Astrocyte (in vitro differentiated cells and primary cell): ENCODE data around the gene ZNF213.

Experiments used
- EZH2 ChIP-seq: IDR thresholded peaks from 2 replicates; pipeline ENCODE4 v1.6.1; 2012; ENCODE audit warnings: mild to moderate bottlenecking, low read length, inconsistent platforms; ENCODE audit not compliant: insufficient read depth
- TF ChIP-seq, protein P1 (sequence below): IDR thresholded peaks from 2 replicates; pipeline ENCODE4 v1.5.1; 2011; ENCODE audit warnings: low read depth, mild to moderate bottlenecking, inconsistent platforms, low read length, moderate library complexity; ENCODE audit not compliant: insufficient read depth

DNA sequence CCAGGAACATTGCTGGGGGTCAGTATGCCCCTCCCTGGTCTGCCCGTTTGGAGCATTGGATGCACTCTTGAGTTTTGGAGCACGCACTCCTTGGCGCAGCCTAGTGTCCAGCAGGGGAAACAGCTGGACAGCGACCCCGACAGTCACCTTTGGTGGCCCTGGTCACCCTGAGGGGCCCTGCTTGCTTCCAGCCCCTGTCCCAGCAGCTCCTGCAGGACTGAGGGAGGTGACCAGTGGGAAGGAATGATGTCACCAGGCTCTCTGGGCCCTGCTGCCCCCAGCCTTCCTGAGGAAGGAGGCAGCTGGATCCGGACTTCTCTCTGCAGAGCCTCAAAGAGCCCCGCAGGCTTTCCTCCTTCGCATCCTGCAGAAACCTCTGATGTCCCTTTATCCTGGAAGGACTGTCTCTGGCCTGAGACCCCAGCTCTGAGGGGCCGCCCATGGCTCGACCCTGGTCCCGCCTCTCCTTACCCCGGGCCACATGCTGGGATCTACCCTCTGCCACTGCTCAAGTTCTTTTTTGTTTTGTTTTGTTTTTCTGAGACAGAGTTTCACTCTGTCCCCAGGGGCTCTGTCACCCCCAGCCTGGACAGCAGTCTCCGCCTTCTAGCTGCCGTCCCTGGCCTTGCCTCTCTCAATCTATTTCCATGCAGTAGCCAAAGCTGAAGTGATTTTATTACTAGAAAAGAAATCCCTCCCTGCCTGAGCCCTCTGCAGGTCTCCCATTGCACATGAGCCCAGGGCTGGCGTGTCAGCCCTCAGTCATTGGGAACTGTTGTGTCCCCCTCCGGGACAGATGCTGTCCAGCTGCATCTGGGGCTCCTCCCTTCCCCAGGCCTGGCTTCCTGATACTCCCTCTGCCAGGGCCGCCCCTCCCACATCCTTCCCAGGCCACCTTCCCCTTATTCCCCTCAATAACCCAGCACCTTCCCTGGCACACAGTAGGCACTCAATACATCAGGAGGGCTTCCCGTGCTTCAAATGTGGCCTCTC, 47.3 kb upstream of the ZNF213 start:
- TF ChIP-seq, protein P1, sequence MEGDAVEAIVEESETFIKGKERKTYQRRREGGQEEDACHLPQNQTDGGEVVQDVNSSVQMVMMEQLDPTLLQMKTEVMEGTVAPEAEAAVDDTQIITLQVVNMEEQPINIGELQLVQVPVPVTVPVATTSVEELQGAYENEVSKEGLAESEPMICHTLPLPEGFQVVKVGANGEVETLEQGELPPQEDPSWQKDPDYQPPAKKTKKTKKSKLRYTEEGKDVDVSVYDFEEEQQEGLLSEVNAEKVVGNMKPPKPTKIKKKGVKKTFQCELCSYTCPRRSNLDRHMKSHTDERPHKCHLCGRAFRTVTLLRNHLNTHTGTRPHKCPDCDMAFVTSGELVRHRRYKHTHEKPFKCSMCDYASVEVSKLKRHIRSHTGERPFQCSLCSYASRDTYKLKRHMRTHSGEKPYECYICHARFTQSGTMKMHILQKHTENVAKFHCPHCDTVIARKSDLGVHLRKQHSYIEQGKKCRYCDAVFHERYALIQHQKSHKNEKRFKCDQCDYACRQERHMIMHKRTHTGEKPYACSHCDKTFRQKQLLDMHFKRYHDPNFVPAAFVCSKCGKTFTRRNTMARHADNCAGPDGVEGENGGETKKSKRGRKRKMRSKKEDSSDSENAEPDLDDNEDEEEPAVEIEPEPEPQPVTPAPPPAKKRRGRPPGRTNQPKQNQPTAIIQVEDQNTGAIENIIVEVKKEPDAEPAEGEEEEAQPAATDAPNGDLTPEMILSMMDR = no peak
- no peak for TF ChIP-seq EZH2
